NB4 (cell line): Measurements from ENCODE around the gene RPS6KA3.

Source experiments
- DNase-seq: peaks from one replicate; pipeline ENCODE4 v3.0.0; 2010; ENCODE audit warnings: low read depth
- H3K4me3 ChIP-seq: one replicate; pipeline ENCODE4 v1.5.1; 2011; ENCODE audit warnings: mild to moderate bottlenecking, low read depth, low read length, moderate library complexity
- MAX ChIP-seq: IDR thresholded peaks from 2 replicates; pipeline ENCODE4 v1.6.1; 2011; ENCODE audit warnings: low read depth, low read length
- MYC ChIP-seq: IDR thresholded peaks from 2 replicates; pipeline ENCODE4 v1.6.1; 2011; ENCODE audit warnings: low read depth, low read length
- POLR2A ChIP-seq: IDR thresholded peaks from 2 replicates; pipeline ENCODE4 v1.6.1; 2011; ENCODE audit warnings: mild to moderate bottlenecking; ENCODE audit not compliant: insufficient read length; ENCODE audit errors: extremely low read depth
- TF ChIP-seq, protein P1 (sequence below): IDR thresholded peaks from one replicate; pipeline ENCODE4 v1.5.1; 2012; ENCODE audit warnings: low read depth, low read length

Gene RPS6KA3

DNA sequence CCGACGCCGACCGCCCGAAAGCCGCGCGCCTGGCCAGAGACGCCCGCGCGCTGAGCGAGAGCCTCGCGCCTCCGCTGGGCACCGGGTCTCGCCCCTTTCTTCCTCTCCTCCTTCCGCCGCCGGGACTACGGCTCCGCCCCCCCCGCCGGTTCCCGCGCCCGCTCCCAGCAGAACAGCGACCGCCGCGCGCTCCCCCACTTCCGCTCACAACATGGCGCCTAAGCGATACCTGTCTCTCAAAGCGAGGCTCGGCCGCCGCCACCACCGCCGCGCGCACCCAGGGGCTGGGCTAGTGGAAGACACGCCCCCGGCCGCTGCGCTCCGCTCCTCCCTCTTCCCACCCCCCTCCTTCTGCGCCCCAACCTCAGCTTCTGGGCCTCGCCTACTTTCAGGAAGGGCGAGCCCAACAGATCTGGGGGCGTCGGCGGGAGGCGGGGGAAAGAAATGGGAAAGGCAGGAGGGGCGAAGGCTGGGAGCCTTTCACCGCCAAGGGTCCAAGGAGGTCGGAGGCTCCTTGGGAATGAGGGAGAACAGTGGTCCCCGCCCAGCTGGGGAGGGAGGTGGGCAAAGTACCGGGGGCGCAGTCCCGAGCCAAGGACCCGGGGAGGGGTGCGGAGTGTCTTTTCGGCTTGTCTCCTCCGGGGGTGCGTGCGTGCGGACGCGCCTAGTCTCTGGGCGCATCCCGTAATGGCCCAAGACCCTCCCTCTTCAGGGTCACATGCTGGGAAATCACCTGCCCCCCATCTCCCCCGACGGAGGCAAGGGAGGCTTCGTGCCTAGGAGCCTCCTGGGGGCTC lies at the start of gene RPS6KA3:
RPS6KA3 (minus strand) TSS at position 100 of the 797 bp plus-strand sequence. CDS start 277 bp downstream, outside the sequence.
- TF ChIP-seq, protein P1, sequence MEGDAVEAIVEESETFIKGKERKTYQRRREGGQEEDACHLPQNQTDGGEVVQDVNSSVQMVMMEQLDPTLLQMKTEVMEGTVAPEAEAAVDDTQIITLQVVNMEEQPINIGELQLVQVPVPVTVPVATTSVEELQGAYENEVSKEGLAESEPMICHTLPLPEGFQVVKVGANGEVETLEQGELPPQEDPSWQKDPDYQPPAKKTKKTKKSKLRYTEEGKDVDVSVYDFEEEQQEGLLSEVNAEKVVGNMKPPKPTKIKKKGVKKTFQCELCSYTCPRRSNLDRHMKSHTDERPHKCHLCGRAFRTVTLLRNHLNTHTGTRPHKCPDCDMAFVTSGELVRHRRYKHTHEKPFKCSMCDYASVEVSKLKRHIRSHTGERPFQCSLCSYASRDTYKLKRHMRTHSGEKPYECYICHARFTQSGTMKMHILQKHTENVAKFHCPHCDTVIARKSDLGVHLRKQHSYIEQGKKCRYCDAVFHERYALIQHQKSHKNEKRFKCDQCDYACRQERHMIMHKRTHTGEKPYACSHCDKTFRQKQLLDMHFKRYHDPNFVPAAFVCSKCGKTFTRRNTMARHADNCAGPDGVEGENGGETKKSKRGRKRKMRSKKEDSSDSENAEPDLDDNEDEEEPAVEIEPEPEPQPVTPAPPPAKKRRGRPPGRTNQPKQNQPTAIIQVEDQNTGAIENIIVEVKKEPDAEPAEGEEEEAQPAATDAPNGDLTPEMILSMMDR = no peak
- TF ChIP-seq MYC (peak; percentile 74), POLR2A (peak; percentile 38)
- DNase-seq = peak; percentile 93
- H3K4me3 ChIP-seq = peak within 1 kb of the TSS; percentile 85

GRCh38 chrX:20315140-20315539 lies 48.4 kb upstream of the RPS6KA3 start:
- H3K4me3 ChIP-seq = no peak overlapping the region
- peak; percentile 86 for DNase-seq
- TF ChIP-seq MYC (peak; percentile 37; the same call in 1 of the 2 replicates), POLR2A (no peak), MAX (0 out of 2 replicates have a peak, but pooled peaks have one; percentile 15)
- TF ChIP-seq, protein P1 = no peak

- H3K4me3 ChIP-seq = no peak overlapping the region
- no peak for TF ChIP-seq POLR2A
- TF ChIP-seq, protein P1 = no peak
- TF ChIP-seq MAX = no peak
- no peak for TF ChIP-seq MYC
- DNase-seq = peak; percentile 75
These were observed 47.2 kb upstream of the RPS6KA3 start for GRCh38 chrX:20313899-20314298.

DNA sequence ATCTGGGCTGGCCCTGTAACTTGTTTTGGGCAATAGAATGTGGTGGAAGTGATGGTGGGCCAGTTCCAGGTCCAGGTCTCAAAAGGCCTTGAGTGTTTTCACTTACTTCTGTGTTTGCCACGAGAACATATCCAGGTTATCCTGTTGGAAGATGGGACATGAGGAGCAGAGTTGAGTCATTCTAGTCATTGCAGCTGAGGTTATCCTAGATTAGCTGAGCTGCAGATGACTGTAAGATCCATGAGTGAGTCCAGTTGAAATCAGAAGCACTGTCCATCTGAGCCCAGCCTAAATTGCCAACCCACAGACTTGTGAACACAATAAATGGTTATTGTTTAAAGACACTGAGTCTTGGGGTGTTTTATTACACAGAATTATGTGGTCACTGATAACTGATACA lies 45.3 kb upstream of the RPS6KA3 start:
- TF ChIP-seq MAX (no peak), MYC (no peak), POLR2A (no peak)
- TF ChIP-seq, protein P1 = no peak
- DNase-seq = no peak
- no peak overlapping the region for H3K4me3 ChIP-seq

- no peak for TF ChIP-seq MAX
- TF ChIP-seq MYC = no peak
- TF ChIP-seq, protein P1 = no peak
- no peak for TF ChIP-seq POLR2A
- H3K4me3 ChIP-seq = no peak overlapping the region
- DNase-seq = no peak
These were observed 44.8 kb upstream of the RPS6KA3 start for GRCh38 chrX:20311505-20311904.
